GM23338 (cell line): ENCODE data around the gene MUC22. TPM values are rescaled to one million over a fixed set of nuclear protein-coding genes. Genes with fewer than 3 reads are reported as not detected.

Source experiments
- ATAC-seq: fragments of 200-7000 bp; cut with Tn5 transposase; 3 replicates; pipeline ENCODE4 v1.9.1; 2020
- DNase-seq: peaks from one replicate; pipeline ENCODE4 v3.0.0-alpha.2; 2015; ENCODE audit warnings: low spot score
- H2AFZ ChIP-seq: fragments of 200-600 bp; sonication (generic); 2 replicates; pipeline ENCODE4 v1.8.0; 2016; ENCODE audit warnings: antibody characterized with exemption, mild to moderate bottlenecking, moderate library complexity
- H3F3A ChIP-seq: fragments of 200-600 bp; sonication (generic); replicated peaks from 2 replicates; pipeline ENCODE4 v1.8.0; 2017; ENCODE audit warnings: antibody characterized with exemption, mixed run types, low read depth
- H3K27ac ChIP-seq: fragments of 200-600 bp; sonication (generic); 2 replicates; pipeline ENCODE4 v1.6.1; 2016; ENCODE audit warnings: low read depth
- H3K27me3 ChIP-seq: fragments of 200-600 bp; sonication (generic); 2 replicates; pipeline ENCODE4 v1.8.0; 2016; ENCODE audit warnings: mild to moderate bottlenecking, mixed run types, moderate library complexity; ENCODE audit not compliant: insufficient read depth
- H3K36me3 ChIP-seq: fragments of 200-600 bp; sonication (generic); 2 replicates; pipeline ENCODE4 v1.8.0; 2016; ENCODE audit warnings: mild to moderate bottlenecking; ENCODE audit not compliant: insufficient read depth
- H3K4me1 ChIP-seq: fragments of 200-600 bp; sonication (generic); 2 replicates; pipeline ENCODE4 v1.8.0; 2016; ENCODE audit warnings: mild to moderate bottlenecking, moderate library complexity; ENCODE audit not compliant: insufficient read depth
- H3K4me2 ChIP-seq: fragments of 200-600 bp; sonication (generic); 2 replicates; pipeline ENCODE4 v1.7.1; 2017; ENCODE audit warnings: mixed run types
- H3K4me3 ChIP-seq: fragments of 200-600 bp; sonication (generic); 2 replicates; pipeline ENCODE4 v1.6.1; 2016; ENCODE audit warnings: mixed run types
- H3K79me2 ChIP-seq: fragments of 200-600 bp; sonication (generic); replicated peaks from 2 replicates; pipeline ENCODE4 v1.8.0; 2017; ENCODE audit warnings: mild to moderate bottlenecking; ENCODE audit not compliant: insufficient read depth
- H3K9me2 ChIP-seq: fragments of 200-600 bp; sonication (generic); 2 replicates; pipeline ENCODE4 v1.8.0; 2017; ENCODE audit not compliant: insufficient read depth
- H4K20me1 ChIP-seq: fragments of 200-600 bp; sonication (generic); replicated peaks from 2 replicates; pipeline ENCODE4 v1.8.0; 2017; ENCODE audit warnings: mild to moderate bottlenecking; ENCODE audit not compliant: insufficient read depth
- H3K27ac Mint-ChIP-seq: 2 replicates; pipeline ENCODE4 v1.8.0; 2020; ENCODE audit warnings: inconsistent platforms, mild to moderate bottlenecking, moderate library complexity, mixed read lengths
- H3K27me3 Mint-ChIP-seq: 3 replicates; pipeline ENCODE4 v1.8.0; 2022; ENCODE audit warnings: low read depth, mild to moderate bottlenecking, moderate library complexity, mixed read lengths, inconsistent platforms; ENCODE audit not compliant: insufficient read depth, poor library complexity
- H3K36me3 Mint-ChIP-seq: 3 replicates; pipeline ENCODE4 v1.8.0; 2021; ENCODE audit warnings: low read depth, mild to moderate bottlenecking, inconsistent platforms, moderate library complexity, mixed read lengths
- H3K4me1 Mint-ChIP-seq: 3 replicates; pipeline ENCODE4 v1.8.0; 2020; ENCODE audit warnings: mild to moderate bottlenecking, inconsistent platforms, mixed read lengths
- H3K4me3 Mint-ChIP-seq: 3 replicates; pipeline ENCODE4 v1.8.0; 2021; ENCODE audit warnings: moderate library complexity, mild to moderate bottlenecking, inconsistent platforms, mixed read lengths
- H3K9me3 Mint-ChIP-seq: 3 replicates; pipeline ENCODE4 v1.8.0; 2020; ENCODE audit warnings: moderate library complexity, mild to moderate bottlenecking, inconsistent platforms, mixed read lengths
- CREB1 ChIP-seq: fragments of 250-450 bp; sonication (Bioruptor Pico); IDR thresholded peaks from 2 replicates; pipeline ENCODE4 v1.5.0; 2020; ENCODE audit warnings: low read depth, mild to moderate bottlenecking, moderate library complexity
- CTCF ChIP-seq, 2 experiments: fragments of 200-600 bp in 1 of 2; sonication (generic) in 1 of 2; conservative IDR thresholded peaks; 2 replicates each; pipeline versions ENCODE4 v1.5.1 to v1.6.1; 2016 to 2017; ENCODE audit warnings: antibody characterized with exemption in 2 of 2, low read depth in 2 of 2, mild to moderate bottlenecking in 2 of 2, moderate library complexity in 1 of 2
- ETS1 ChIP-seq: IDR thresholded peaks from 2 replicates; pipeline ENCODE4 v1.6.1; 2016; ENCODE audit warnings: antibody characterized with exemption
- EZH2 ChIP-seq: fragments of 200-600 bp; sonication (generic); IDR thresholded peaks from one replicate; pipeline ENCODE4 v1.8.0; 2017; ENCODE audit warnings: antibody characterized with exemption, mild to moderate bottlenecking, low read depth; ENCODE audit not compliant: unreplicated experiment
- EZH2phosphoT487 ChIP-seq: fragments of 200-600 bp; sonication (generic); IDR thresholded peaks from one replicate; pipeline ENCODE4 v1.8.1; 2018; ENCODE audit warnings: antibody characterized with exemption; ENCODE audit not compliant: unreplicated experiment
- JUNB ChIP-seq: IDR thresholded peaks from one replicate; pipeline ENCODE4 v1.6.1; 2016; ENCODE audit warnings: antibody characterized with exemption; ENCODE audit not compliant: unreplicated experiment
- NANOG ChIP-seq: IDR thresholded peaks from 2 replicates; pipeline ENCODE4 v1.6.1; 2016; ENCODE audit warnings: antibody characterized with exemption, borderline replicate concordance
- POLR2AphosphoS5 ChIP-seq: IDR thresholded peaks from 2 replicates; pipeline ENCODE4 v1.6.1; 2016; ENCODE audit warnings: antibody characterized with exemption, low read depth
- STAT1 ChIP-seq: IDR thresholded peaks from one replicate; pipeline ENCODE4 v1.6.1; 2016; ENCODE audit warnings: antibody characterized with exemption; ENCODE audit not compliant: unreplicated experiment
- ZNF114 ChIP-seq: fragments of 250-450 bp; sonication (Bioruptor Pico); IDR thresholded peaks from 2 replicates; pipeline ENCODE4 v1.5.0; 2020; ENCODE audit warnings: mild to moderate bottlenecking, moderate library complexity
- ZNF331 ChIP-seq: fragments of 250-450 bp; sonication (Bioruptor Pico); IDR thresholded peaks from 2 replicates; pipeline ENCODE4 v1.5.0; 2020; ENCODE audit warnings: low read depth, mild to moderate bottlenecking, moderate library complexity
- ZNF462 ChIP-seq: fragments of 250-450 bp; sonication (Bioruptor Pico); IDR thresholded peaks from 2 replicates; pipeline ENCODE4 v1.5.0; 2020; ENCODE audit warnings: mild to moderate bottlenecking, moderate library complexity
- polyA plus RNA-seq: library from polyadenylated mRNA; unstranded; fragments of >200 nt; fragmentation: Nextera tagmentation; extraction: Ambion mirVana; gene quantifications from 2 replicates; pipeline ENCODE4 v1.2.1, GENCODE V29; 2016
- total RNA-seq: library from RNA; depleted of rRNA; stranded (reverse); fragments of >200 nt; shearing (Covaris generic); gene quantifications from 2 replicates; pipeline ENCODE4 v1.2.3, GENCODE V29; 2014

MUC22 gene
- total and polyA plus RNA-seq, 2 experiments from 2014 or later: not detected

GRCh38 chr6:31035862-31036497, 25.7 kb downstream of the MUC22 start:
- Mint-ChIP-seq H3K9me3 (no peaks in the 10 kb centered on the region), H3K4me3 (no peak overlapping the region), H3K27me3 (peaks cover 5% of the 10 kb centered on the region), H3K4me1 (no peaks in the 10 kb centered on the region), H3K27ac (no peak overlapping the region), H3K36me3 (no peaks in the 10 kb centered on the region)
- no peak for TF ChIP-seq POLR2AphosphoS5
- H3K9me2 ChIP-seq: peaks cover 5% of the 10 kb centered on the region; the same call in 1 of the 2 replicates
- no peak overlapping the region for H3K4me2 ChIP-seq
- DNase-seq (no peak), ATAC-seq (no peak)
- no peaks in the 10 kb centered on the region for H4K20me1 ChIP-seq
- H3K4me1 ChIP-seq: no peaks in the 10 kb centered on the region
- no peak overlapping the region for H2AFZ ChIP-seq
- H3K36me3 ChIP-seq: no peaks in the 10 kb centered on the region
- no peak overlapping the region for H3K4me3 ChIP-seq
- H3K27ac ChIP-seq: no peak overlapping the region
- no peaks in the 10 kb centered on the region for H3F3A ChIP-seq
- no peaks in the 10 kb centered on the region for H3K79me2 ChIP-seq
- no peaks in the 10 kb centered on the region for H3K27me3 ChIP-seq

- Histone ChIP-seq H3K79me2 (no peaks in the 10 kb centered on the region), H3K36me3 (no peaks in the 10 kb centered on the region), H4K20me1 (no peaks in the 10 kb centered on the region), H3K4me2 (no peak overlapping the region), H3F3A (no peaks in the 10 kb centered on the region), H3K27ac (no peak overlapping the region), H2AFZ (no peak overlapping the region), H3K4me1 (no peaks in the 10 kb centered on the region), H3K4me3 (no peak overlapping the region), H3K9me2 (peaks cover 5% of the 10 kb centered on the region; the same call in 1 of the 2 replicates), H3K27me3 (no peaks in the 10 kb centered on the region)
- H3K27ac Mint-ChIP-seq: no peak overlapping the region
- H3K4me3 Mint-ChIP-seq: no peak overlapping the region
- H3K36me3 Mint-ChIP-seq: no peaks in the 10 kb centered on the region
- no peaks in the 10 kb centered on the region for H3K4me1 Mint-ChIP-seq
- ATAC-seq (no peak), DNase-seq (no peak)
- no peaks in the 10 kb centered on the region for H3K9me3 Mint-ChIP-seq
- H3K27me3 Mint-ChIP-seq: peaks cover 5% of the 10 kb centered on the region
- TF ChIP-seq CREB1: no peak
- no peak for TF ChIP-seq ZNF331 (CRISPR knock-in tag)
- TF ChIP-seq ZNF462 (CRISPR knock-in tag): no peak
- no peak for TF ChIP-seq EZH2
- no peak for TF ChIP-seq CTCF (conservative IDR thresholded peaks at IDR 0.05; ENCODE audit: low read depth in 2 of 2)
- no peak for TF ChIP-seq NANOG
- TF ChIP-seq EZH2phosphoT487: no peak
- TF ChIP-seq JUNB: no peak
- TF ChIP-seq STAT1: no peak
- no peak for TF ChIP-seq ETS1
- TF ChIP-seq ZNF114 (CRISPR knock-in tag): no peak
- TF ChIP-seq POLR2AphosphoS5: no peak
Measured at GRCh38 chr6:31037169-31037568, 26.9 kb downstream of the MUC22 start.
